ENCODE data around the gene MDFI.

DNA sequence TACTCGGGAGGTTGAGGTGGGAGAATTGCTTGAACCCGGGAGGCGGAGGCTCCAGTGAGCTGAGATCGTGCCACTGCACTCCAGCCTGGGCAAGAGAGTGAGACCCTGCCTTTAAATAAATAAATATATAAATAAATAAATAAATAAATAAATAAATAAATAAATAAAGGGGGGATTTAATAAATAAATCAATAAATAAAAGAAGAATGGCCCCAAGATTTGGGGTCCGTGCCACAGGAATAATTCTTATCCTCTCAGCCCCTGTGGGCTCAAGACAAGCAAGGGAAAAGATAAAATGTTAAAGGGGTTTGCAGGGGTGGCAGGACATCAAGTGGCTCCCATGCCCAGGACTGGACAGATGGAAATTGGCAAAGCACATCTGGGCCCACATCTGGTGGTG lies 31.2 kb upstream of the MDFI start:
- TF ChIP-seq, protein P1, sequence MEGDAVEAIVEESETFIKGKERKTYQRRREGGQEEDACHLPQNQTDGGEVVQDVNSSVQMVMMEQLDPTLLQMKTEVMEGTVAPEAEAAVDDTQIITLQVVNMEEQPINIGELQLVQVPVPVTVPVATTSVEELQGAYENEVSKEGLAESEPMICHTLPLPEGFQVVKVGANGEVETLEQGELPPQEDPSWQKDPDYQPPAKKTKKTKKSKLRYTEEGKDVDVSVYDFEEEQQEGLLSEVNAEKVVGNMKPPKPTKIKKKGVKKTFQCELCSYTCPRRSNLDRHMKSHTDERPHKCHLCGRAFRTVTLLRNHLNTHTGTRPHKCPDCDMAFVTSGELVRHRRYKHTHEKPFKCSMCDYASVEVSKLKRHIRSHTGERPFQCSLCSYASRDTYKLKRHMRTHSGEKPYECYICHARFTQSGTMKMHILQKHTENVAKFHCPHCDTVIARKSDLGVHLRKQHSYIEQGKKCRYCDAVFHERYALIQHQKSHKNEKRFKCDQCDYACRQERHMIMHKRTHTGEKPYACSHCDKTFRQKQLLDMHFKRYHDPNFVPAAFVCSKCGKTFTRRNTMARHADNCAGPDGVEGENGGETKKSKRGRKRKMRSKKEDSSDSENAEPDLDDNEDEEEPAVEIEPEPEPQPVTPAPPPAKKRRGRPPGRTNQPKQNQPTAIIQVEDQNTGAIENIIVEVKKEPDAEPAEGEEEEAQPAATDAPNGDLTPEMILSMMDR (IDR thresholded peaks at IDR 0.05) = no peak
- no peak for TF ChIP-seq POLR2A (IDR thresholded peaks at IDR 0.05)
